GM23338 (cell line): ENCODE data around the gene FGGY.

ENCODE experiments used
- NANOG ChIP-seq: IDR thresholded peaks from 2 replicates; pipeline ENCODE4 v1.6.1; 2016; ENCODE audit warnings: antibody characterized with exemption, borderline replicate concordance
- POLR2AphosphoS5 ChIP-seq: IDR thresholded peaks from 2 replicates; pipeline ENCODE4 v1.6.1; 2016; ENCODE audit warnings: antibody characterized with exemption, low read depth
- TF ChIP-seq, protein P1 (sequence below), 2 experiments: fragments of 200-600 bp in 1 of 2; sonication (generic) in 1 of 2; conservative IDR thresholded peaks; 2 replicates each; pipeline versions ENCODE4 v1.5.1 to v1.6.1; 2016 to 2017; ENCODE audit warnings: antibody characterized with exemption in 2 of 2, low read depth in 2 of 2, mild to moderate bottlenecking in 2 of 2, moderate library complexity in 1 of 2
- TF ChIP-seq, protein P2 (sequence below): IDR thresholded peaks from one replicate; pipeline ENCODE4 v1.6.1; 2018; ENCODE audit warnings: antibody characterized with exemption; ENCODE audit not compliant: unreplicated experiment

DNA sequence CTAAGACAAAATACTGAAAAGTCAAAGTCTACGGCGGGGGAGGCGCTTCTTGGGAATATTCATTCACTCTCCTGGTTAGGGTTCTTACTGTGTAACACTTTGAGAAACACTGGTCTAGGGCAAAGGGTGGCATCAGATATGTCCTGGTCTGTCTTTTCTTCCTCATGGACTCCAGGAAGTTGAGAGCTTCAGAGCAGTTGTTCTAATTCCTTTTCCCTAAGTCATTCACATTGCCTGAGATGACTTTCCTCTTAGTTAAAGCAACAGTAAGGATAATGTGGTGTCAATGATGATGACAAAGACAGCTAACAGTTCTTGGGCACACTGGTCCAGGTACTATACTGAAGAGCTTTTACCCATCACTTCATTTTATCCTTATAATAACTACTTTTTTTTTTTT is 27.0 kb downstream of the FGGY start:
- TF ChIP-seq, protein P1, sequence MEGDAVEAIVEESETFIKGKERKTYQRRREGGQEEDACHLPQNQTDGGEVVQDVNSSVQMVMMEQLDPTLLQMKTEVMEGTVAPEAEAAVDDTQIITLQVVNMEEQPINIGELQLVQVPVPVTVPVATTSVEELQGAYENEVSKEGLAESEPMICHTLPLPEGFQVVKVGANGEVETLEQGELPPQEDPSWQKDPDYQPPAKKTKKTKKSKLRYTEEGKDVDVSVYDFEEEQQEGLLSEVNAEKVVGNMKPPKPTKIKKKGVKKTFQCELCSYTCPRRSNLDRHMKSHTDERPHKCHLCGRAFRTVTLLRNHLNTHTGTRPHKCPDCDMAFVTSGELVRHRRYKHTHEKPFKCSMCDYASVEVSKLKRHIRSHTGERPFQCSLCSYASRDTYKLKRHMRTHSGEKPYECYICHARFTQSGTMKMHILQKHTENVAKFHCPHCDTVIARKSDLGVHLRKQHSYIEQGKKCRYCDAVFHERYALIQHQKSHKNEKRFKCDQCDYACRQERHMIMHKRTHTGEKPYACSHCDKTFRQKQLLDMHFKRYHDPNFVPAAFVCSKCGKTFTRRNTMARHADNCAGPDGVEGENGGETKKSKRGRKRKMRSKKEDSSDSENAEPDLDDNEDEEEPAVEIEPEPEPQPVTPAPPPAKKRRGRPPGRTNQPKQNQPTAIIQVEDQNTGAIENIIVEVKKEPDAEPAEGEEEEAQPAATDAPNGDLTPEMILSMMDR (conservative IDR thresholded peaks at IDR 0.05; ENCODE audit: low read depth in 2 of 2), result no peak
- TF ChIP-seq NANOG (no peak), POLR2AphosphoS5 (no peak)
- TF ChIP-seq, protein P2, sequence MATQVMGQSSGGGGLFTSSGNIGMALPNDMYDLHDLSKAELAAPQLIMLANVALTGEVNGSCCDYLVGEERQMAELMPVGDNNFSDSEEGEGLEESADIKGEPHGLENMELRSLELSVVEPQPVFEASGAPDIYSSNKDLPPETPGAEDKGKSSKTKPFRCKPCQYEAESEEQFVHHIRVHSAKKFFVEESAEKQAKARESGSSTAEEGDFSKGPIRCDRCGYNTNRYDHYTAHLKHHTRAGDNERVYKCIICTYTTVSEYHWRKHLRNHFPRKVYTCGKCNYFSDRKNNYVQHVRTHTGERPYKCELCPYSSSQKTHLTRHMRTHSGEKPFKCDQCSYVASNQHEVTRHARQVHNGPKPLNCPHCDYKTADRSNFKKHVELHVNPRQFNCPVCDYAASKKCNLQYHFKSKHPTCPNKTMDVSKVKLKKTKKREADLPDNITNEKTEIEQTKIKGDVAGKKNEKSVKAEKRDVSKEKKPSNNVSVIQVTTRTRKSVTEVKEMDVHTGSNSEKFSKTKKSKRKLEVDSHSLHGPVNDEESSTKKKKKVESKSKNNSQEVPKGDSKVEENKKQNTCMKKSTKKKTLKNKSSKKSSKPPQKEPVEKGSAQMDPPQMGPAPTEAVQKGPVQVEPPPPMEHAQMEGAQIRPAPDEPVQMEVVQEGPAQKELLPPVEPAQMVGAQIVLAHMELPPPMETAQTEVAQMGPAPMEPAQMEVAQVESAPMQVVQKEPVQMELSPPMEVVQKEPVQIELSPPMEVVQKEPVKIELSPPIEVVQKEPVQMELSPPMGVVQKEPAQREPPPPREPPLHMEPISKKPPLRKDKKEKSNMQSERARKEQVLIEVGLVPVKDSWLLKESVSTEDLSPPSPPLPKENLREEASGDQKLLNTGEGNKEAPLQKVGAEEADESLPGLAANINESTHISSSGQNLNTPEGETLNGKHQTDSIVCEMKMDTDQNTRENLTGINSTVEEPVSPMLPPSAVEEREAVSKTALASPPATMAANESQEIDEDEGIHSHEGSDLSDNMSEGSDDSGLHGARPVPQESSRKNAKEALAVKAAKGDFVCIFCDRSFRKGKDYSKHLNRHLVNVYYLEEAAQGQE, result no peak
